Activated CD4-positive, alpha-beta T cell treated with anti-CD3 and anti-CD28 coated beads, Interleukin-2, amount 50 U/mL, for 4 hours (primary cell): ENCODE results near the gene SLC38A10.

Experiments used
- DNase-seq, 2 experiments: peaks; one replicate each; pipeline ENCODE4 v3.0.0-alpha.2; 2020

SLC38A10 gene

GRCh38 chr17:81200201-81200600, 94.9 kb downstream of the SLC38A10 start:
- no peak for DNase-seq

- DNase-seq, result no peak
These were observed 95.7 kb downstream of the SLC38A10 start for GRCh38 chr17:81199482-81199830.

DNA sequence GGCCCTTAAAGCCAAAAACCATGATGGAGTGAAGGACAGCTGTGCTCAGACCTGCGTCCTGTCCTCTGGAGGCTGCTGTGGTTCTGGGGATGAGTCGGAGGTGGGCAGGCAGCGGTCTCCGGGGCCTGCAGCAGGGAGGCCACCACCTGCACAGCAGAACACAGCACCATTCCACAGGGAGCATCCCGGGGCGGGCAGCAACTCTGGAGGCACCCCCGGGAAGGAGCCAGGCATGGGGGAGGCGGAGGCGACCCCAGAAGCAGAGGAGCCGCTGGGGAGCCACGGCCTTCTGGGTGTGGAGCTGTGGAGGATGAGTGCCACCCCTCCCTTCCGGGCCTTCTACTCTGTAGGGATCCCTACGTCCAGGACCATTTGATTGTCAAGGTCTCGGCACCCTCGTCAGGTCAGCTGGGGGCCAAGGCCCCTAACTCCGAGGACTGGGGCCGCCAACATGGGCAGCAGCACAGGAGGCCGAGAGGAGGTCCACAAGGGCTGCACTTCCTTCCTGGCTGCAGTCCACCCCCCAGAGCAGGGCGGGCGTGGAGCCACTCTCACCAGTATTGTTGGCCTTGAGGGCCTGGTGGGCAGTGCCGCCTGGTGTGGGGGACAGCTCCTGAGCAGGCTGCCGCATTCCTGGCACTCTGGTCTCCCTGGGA, 96.2 kb downstream of the SLC38A10 start:
- no peak for DNase-seq

- no peak for DNase-seq
These were observed 97.1 kb downstream of the SLC38A10 start for GRCh38 chr17:81197831-81198490.

DNA sequence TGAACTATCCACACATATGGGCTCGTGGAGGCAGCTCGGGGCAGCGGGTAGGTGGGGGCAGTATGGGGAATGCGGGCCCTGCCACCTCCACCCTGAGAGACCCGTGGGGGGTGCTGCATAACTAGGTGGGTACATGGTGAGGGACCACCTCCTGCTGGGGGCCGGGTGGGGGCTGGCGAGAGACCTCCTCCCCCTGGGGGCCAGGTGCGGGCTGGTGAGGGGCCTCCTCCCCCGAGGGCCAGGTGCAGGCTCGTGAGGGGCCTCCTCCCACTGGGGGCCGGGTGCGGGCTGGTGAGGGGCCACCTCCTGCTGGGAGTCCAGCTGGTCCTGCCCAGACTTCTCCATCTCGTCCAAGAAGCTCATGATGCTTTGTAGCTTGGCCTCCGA, 97.7 kb downstream of the SLC38A10 start:
- no peak for DNase-seq

- no peak for DNase-seq
These were observed 98.3 kb downstream of the SLC38A10 start for GRCh38 chr17:81196505-81197408.

- no peak for DNase-seq
These were observed 99.1 kb downstream of the SLC38A10 start for GRCh38 chr17:81195941-81196495.
